ENCODE results near the gene ADAMTS6. TPM values are rescaled to one million over a fixed set of nuclear protein-coding genes. Genes with fewer than 3 reads are reported as not detected.

ADAMTS6 gene
- total RNA-seq, 2 donors from 2014 or later, result 0.12 to 0.77 TPM

GRCh38 chr5:65128226-65128625 lies 353.5 kb downstream of the ADAMTS6 start:
- Histone ChIP-seq H3K27me3 (no peaks in the 10 kb centered on the region), H3K4me1 (no peaks in the 10 kb centered on the region), H3K9me3 (no peaks in the 10 kb centered on the region), H3K9ac (ENCODE audit: low read depth in 2 of 2, low read length in 2 of 2) (no peak overlapping the region), H3K36me3 (no peaks in the 10 kb centered on the region), H3K27ac (no peak overlapping the region), H3K4me3 (no peak overlapping the region)
- intact Hi-C loops (cut with DNase I), result no loop called here
- DNase-seq, result no peak
- TF ChIP-seq CTCF (IDR thresholded peaks at IDR 0.05), result no peak

- H3K4me1 ChIP-seq, result no peaks in the 10 kb centered on the region
- intact Hi-C loops (cut with DNase I), result no loop called here
- H3K36me3 ChIP-seq, result no peaks in the 10 kb centered on the region
- H3K4me3 ChIP-seq, result no peak overlapping the region
- no peaks in the 10 kb centered on the region for H3K9me3 ChIP-seq
- no peak for DNase-seq
- no peak overlapping the region for H3K9ac ChIP-seq (ENCODE audit: low read depth in 2 of 2, low read length in 2 of 2)
- no peaks in the 10 kb centered on the region for H3K27me3 ChIP-seq
- no peak overlapping the region for H3K27ac ChIP-seq
- TF ChIP-seq CTCF (IDR thresholded peaks at IDR 0.05), result no peak
Observed at GRCh38 chr5:65127161-65127901, 354.4 kb downstream of the ADAMTS6 start.

- H3K4me3 ChIP-seq, result no peak overlapping the region
- intact Hi-C loops (cut with DNase I), result no loop called here
- no peaks in the 10 kb centered on the region for H3K27me3 ChIP-seq
- H3K36me3 ChIP-seq, result no peaks in the 10 kb centered on the region
- H3K4me1 ChIP-seq, result no peaks in the 10 kb centered on the region
- DNase-seq, result no peak
- no peak overlapping the region for H3K27ac ChIP-seq
- TF ChIP-seq CTCF (IDR thresholded peaks at IDR 0.05), result no peak
- H3K9me3 ChIP-seq, result no peaks in the 10 kb centered on the region
- H3K9ac ChIP-seq (ENCODE audit: low read depth in 2 of 2, low read length in 2 of 2), result no peak overlapping the region
Observed at GRCh38 chr5:65126542-65127069, 355.1 kb downstream of the ADAMTS6 start.

- no peak for DNase-seq
- Histone ChIP-seq H3K9me3 (no peaks in the 10 kb centered on the region), H3K9ac (ENCODE audit: low read depth in 2 of 2, low read length in 2 of 2) (no peak overlapping the region), H3K27me3 (no peaks in the 10 kb centered on the region), H3K4me1 (no peaks in the 10 kb centered on the region), H3K36me3 (no peaks in the 10 kb centered on the region), H3K27ac (no peak overlapping the region), H3K4me3 (no peak overlapping the region)
- no peak for TF ChIP-seq CTCF (IDR thresholded peaks at IDR 0.05)
- intact Hi-C loops (cut with DNase I), result no loop called here
Observed at GRCh38 chr5:65125591-65126541, 355.9 kb downstream of the ADAMTS6 start.

GRCh38 chr5:65121880-65122436 lies 359.8 kb downstream of the ADAMTS6 start:
- no peak for DNase-seq
- Histone ChIP-seq H3K4me3 (no peak overlapping the region), H3K36me3 (no peaks in the 10 kb centered on the region), H3K27ac (no peak overlapping the region), H3K9me3 (no peaks in the 10 kb centered on the region), H3K9ac (ENCODE audit: low read depth in 2 of 2, low read length in 2 of 2) (no peak overlapping the region), H3K27me3 (no peaks in the 10 kb centered on the region), H3K4me1 (no peaks in the 10 kb centered on the region)
- intact Hi-C loops (cut with DNase I), result no loop called here
- TF ChIP-seq CTCF (IDR thresholded peaks at IDR 0.05), result no peak
